HAP-1 (cell line): Measurements from ENCODE around the gene CFAP97D2.

Experiments
- DNase-seq, 2 experiments: peaks; one replicate each; pipeline ENCODE4 v3.0.0-alpha.2; 2016 to 2020; ENCODE audit warnings: low spot score in 2 of 2
- H3K27me3 ChIP-seq: fragments of 250-450 bp; sonication (Bioruptor Pico); 2 replicates; pipeline ENCODE4 v1.5.1; 2020; ENCODE audit warnings: low read depth, mild to moderate bottlenecking, moderate library complexity
- H3K36me3 ChIP-seq: fragments of 250-450 bp; sonication (Bioruptor Pico); replicated peaks from 2 replicates; pipeline ENCODE4 v1.5.1; 2020; ENCODE audit warnings: mild to moderate bottlenecking
- H3K4me1 ChIP-seq: fragments of 250-450 bp; sonication (Bioruptor Pico); 2 replicates; pipeline ENCODE4 v1.5.1; 2020; ENCODE audit warnings: mild to moderate bottlenecking
- H3K4me3 ChIP-seq: fragments of 250-450 bp; sonication (Bioruptor Pico); 2 replicates; pipeline ENCODE4 v1.5.1; 2020; ENCODE audit warnings: mild to moderate bottlenecking, moderate library complexity
- H3K9me3 ChIP-seq: fragments of 250-450 bp; sonication (Bioruptor Pico); 2 replicates; pipeline ENCODE4 v1.5.1; 2020; ENCODE audit warnings: mild to moderate bottlenecking, moderate library complexity
- in situ Hi-C: fragments of 300-500 bp; cut with MboI; formaldehyde crosslinking; loops from 3 replicates; pipeline ENCODE4 v1.14.3; 2020; ENCODE audit warnings: low sequenced_read_pairs, inconsistent platforms, mixed read lengths

The CFAP97D2 gene

GRCh38 chr13:114211446-114212157 lies 32.5 kb downstream of the CFAP97D2 start:
- in situ Hi-C loops: no loop called here
- no peaks in the 10 kb centered on the region for H3K36me3 ChIP-seq
- no peak for DNase-seq
- H3K9me3 ChIP-seq: no peaks in the 10 kb centered on the region
- H3K4me1 ChIP-seq: no peaks in the 10 kb centered on the region
- H3K27me3 ChIP-seq: no peaks in the 10 kb centered on the region
- no peak overlapping the region for H3K4me3 ChIP-seq

- no peak for DNase-seq
- Histone ChIP-seq H3K36me3 (no peaks in the 10 kb centered on the region), H3K9me3 (no peaks in the 10 kb centered on the region), H3K4me1 (no peaks in the 10 kb centered on the region), H3K4me3 (no peak overlapping the region), H3K27me3 (no peaks in the 10 kb centered on the region)
- in situ Hi-C loops: no loop called here
Observed at GRCh38 chr13:114212158-114212495, 33.1 kb downstream of the CFAP97D2 start.

GRCh38 chr13:114213980-114214379 lies 34.9 kb downstream of the CFAP97D2 start:
- no peak for DNase-seq
- H3K36me3 ChIP-seq: no peaks in the 10 kb centered on the region
- no peak overlapping the region for H3K4me3 ChIP-seq
- no peaks in the 10 kb centered on the region for H3K4me1 ChIP-seq
- in situ Hi-C loops: no loop called here
- H3K27me3 ChIP-seq: no peaks in the 10 kb centered on the region
- H3K9me3 ChIP-seq: no peaks in the 10 kb centered on the region

- Histone ChIP-seq H3K4me3 (no peak overlapping the region), H3K4me1 (no peaks in the 10 kb centered on the region), H3K27me3 (no peaks in the 10 kb centered on the region), H3K9me3 (no peaks in the 10 kb centered on the region), H3K36me3 (no peaks in the 10 kb centered on the region)
- in situ Hi-C loops: no loop called here
- no peak for DNase-seq
Observed at GRCh38 chr13:114219392-114219791, 40.3 kb downstream of the CFAP97D2 start.

- no peak for DNase-seq
- in situ Hi-C loops: no loop called here
- no peaks in the 10 kb centered on the region for H3K27me3 ChIP-seq
- H3K4me3 ChIP-seq: no peak overlapping the region
- no peaks in the 10 kb centered on the region for H3K9me3 ChIP-seq
- H3K4me1 ChIP-seq: no peaks in the 10 kb centered on the region
- no peaks in the 10 kb centered on the region for H3K36me3 ChIP-seq
Observed at GRCh38 chr13:114222461-114222968, 43.5 kb downstream of the CFAP97D2 start.

- Histone ChIP-seq H3K36me3 (no peaks in the 10 kb centered on the region), H3K4me1 (no peaks in the 10 kb centered on the region), H3K9me3 (no peaks in the 10 kb centered on the region), H3K27me3 (no peaks in the 10 kb centered on the region), H3K4me3 (no peak overlapping the region)
- no peak for DNase-seq
- in situ Hi-C loops: no loop called here
Observed at GRCh38 chr13:114224201-114224600, 45.1 kb downstream of the CFAP97D2 start.

- no peak for DNase-seq
- no peaks in the 10 kb centered on the region; the same call in 1 of the 2 replicates for H3K4me1 ChIP-seq
- H3K27me3 ChIP-seq: no peaks in the 10 kb centered on the region
- no peaks in the 10 kb centered on the region for H3K9me3 ChIP-seq
- no peaks in the 10 kb centered on the region for H3K36me3 ChIP-seq
- in situ Hi-C loops: no loop called here
- no peak overlapping the region for H3K4me3 ChIP-seq
Observed at GRCh38 chr13:114225610-114226009, 46.6 kb downstream of the CFAP97D2 start.

GRCh38 chr13:114226088-114226487 lies 47.0 kb downstream of the CFAP97D2 start:
- H3K27me3 ChIP-seq: no peaks in the 10 kb centered on the region
- no peak for DNase-seq
- in situ Hi-C loops: no loop called here

GRCh38 chr13:114226699-114227323 lies 47.8 kb downstream of the CFAP97D2 start:
- Histone ChIP-seq H3K4me1 (no peaks in the 10 kb centered on the region; the same call in 1 of the 2 replicates), H3K9me3 (no peaks in the 10 kb centered on the region), H3K4me3 (no peak overlapping the region), H3K27me3 (no peaks in the 10 kb centered on the region), H3K36me3 (no peaks in the 10 kb centered on the region)
- DNase-seq: peak; percentile 67 to 89
- in situ Hi-C loops: no loop called here

More at GRCh38 chr13:114226088-114226487, 47.0 kb downstream of the CFAP97D2 start:
- H3K4me1 ChIP-seq: no peaks in the 10 kb centered on the region; the same call in 1 of the 2 replicates
- no peaks in the 10 kb centered on the region for H3K9me3 ChIP-seq
- no peak overlapping the region for H3K4me3 ChIP-seq
- no peaks in the 10 kb centered on the region for H3K36me3 ChIP-seq

- H3K27me3 ChIP-seq: no peaks in the 10 kb centered on the region
- no peak for DNase-seq
- no peaks in the 10 kb centered on the region for H3K9me3 ChIP-seq
- no peak overlapping the region for H3K4me3 ChIP-seq
- in situ Hi-C loops: no loop called here
- no peaks in the 10 kb centered on the region; the same call in 1 of the 2 replicates for H3K4me1 ChIP-seq
- no peaks in the 10 kb centered on the region for H3K36me3 ChIP-seq
Observed at GRCh38 chr13:114227528-114227927, 48.5 kb downstream of the CFAP97D2 start.

GRCh38 chr13:114228176-114228575 lies 49.1 kb downstream of the CFAP97D2 start:
- H3K27me3 ChIP-seq: no peaks in the 10 kb centered on the region
- in situ Hi-C loops: no loop called here
- no peak overlapping the region for H3K4me3 ChIP-seq
- H3K4me1 ChIP-seq: no peaks in the 10 kb centered on the region; the same call in 1 of the 2 replicates
- H3K36me3 ChIP-seq: no peaks in the 10 kb centered on the region
- no peak for DNase-seq
- no peaks in the 10 kb centered on the region for H3K9me3 ChIP-seq

- H3K4me1 ChIP-seq: peaks cover 4% of the 10 kb centered on the region; the same call in 1 of the 2 replicates
- H3K36me3 ChIP-seq: no peaks in the 10 kb centered on the region
- in situ Hi-C loops: no loop called here
- H3K9me3 ChIP-seq: no peaks in the 10 kb centered on the region
- no peak overlapping the region for H3K4me3 ChIP-seq
- no peak for DNase-seq
- H3K27me3 ChIP-seq: no peaks in the 10 kb centered on the region
Observed at GRCh38 chr13:114229506-114229905, 50.4 kb downstream of the CFAP97D2 start.

- Histone ChIP-seq H3K27me3 (no peaks in the 10 kb centered on the region), H3K9me3 (no peaks in the 10 kb centered on the region), H3K4me1 (peaks cover 5% of the 10 kb centered on the region; the same call in 1 of the 2 replicates), H3K4me3 (no peak overlapping the region), H3K36me3 (no peaks in the 10 kb centered on the region)
- no peak for DNase-seq
- in situ Hi-C loops: no loop called here
Observed at GRCh38 chr13:114230117-114230516, 51.1 kb downstream of the CFAP97D2 start.

GRCh38 chr13:114230575-114230974 lies 51.5 kb downstream of the CFAP97D2 start:
- in situ Hi-C loops: no loop called here
- Histone ChIP-seq H3K27me3 (no peaks in the 10 kb centered on the region), H3K9me3 (no peaks in the 10 kb centered on the region), H3K36me3 (no peaks in the 10 kb centered on the region), H3K4me1 (peaks cover 5% of the 10 kb centered on the region; the same call in 1 of the 2 replicates), H3K4me3 (no peak overlapping the region)
- DNase-seq: no peak
